ENCODE data around the gene TRAK1. TPM values are rescaled to one million over a fixed set of nuclear protein-coding genes. Genes with fewer than 3 reads are reported as not detected.

Gene TRAK1
- total RNA-seq, 6 donors from 2014 or later: 46.7 to 107 (median 74.7) TPM

DNA sequence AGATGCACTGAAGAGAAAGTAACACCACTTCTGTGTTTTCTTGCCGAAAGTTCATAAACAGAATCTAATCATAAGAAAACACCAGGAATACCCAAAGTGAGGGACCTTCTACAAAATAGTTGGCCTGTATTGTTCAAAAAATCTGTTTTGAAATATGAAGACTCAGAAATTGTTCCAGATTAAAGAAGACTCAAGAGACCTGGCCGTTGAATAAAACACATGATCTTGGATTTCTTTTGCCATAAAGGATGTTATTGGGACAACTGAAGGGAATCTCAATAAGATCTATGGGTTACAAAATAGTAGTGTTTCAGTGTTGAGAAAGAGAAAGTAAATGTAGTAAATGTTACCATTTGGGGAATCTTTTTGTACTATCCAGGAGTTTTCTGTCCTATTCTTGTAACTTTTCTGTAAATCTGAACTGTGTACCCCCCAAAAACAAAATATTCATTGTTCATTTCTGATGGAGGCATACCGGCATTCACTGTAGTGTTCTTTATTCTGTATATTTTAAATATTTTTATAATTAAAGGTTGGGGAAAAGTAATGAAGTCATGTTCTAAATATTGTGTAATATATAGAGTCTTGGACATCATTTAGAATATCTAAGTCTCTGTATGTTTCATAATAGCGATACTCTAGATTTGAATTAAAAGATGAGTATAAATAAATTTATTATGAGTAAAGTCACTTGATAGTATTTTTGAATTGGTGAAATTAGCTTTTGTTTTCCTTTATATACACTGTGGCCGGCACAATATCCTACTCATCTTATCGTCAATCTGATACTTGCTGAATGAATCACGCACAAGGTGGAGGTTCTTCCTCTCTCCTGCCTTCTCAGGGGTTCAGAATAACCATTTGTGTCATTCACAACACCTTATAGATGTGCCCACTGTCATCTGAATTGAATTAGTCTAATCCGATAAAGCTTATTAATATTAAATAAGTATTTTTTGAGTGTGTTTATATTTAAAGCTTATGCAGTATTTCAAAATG, 66.7 kb downstream of the TRAK1 start:
- no peak for ATAC-seq (ENCODE audit: low FRiP score in 2 of 2)
- WGBS, 2 donors: 79% methylated on average over 8 of the region's 8 CpGs
- Histone ChIP-seq H3K9me3 (no peaks in the 10 kb centered on the region), H3K4me1 (peaks cover 23 to 42% (median 35%) of the 10 kb centered on the region in 4 donors), H3K36me3 (no peaks in the 10 kb centered on the region), H3K27me3 (no peaks in the 10 kb centered on the region), H3K4me3 (no peak overlapping the region), H3K27ac (no peak overlapping the region)
- TF ChIP-seq POLR2AphosphoS5 (IDR thresholded peaks at IDR 0.05): no peak
- TF ChIP-seq POLR2A (IDR thresholded peaks at IDR 0.05): no peak
- no peak for TF ChIP-seq EP300 (IDR thresholded peaks at IDR 0.05)
- TF ChIP-seq, protein P1, sequence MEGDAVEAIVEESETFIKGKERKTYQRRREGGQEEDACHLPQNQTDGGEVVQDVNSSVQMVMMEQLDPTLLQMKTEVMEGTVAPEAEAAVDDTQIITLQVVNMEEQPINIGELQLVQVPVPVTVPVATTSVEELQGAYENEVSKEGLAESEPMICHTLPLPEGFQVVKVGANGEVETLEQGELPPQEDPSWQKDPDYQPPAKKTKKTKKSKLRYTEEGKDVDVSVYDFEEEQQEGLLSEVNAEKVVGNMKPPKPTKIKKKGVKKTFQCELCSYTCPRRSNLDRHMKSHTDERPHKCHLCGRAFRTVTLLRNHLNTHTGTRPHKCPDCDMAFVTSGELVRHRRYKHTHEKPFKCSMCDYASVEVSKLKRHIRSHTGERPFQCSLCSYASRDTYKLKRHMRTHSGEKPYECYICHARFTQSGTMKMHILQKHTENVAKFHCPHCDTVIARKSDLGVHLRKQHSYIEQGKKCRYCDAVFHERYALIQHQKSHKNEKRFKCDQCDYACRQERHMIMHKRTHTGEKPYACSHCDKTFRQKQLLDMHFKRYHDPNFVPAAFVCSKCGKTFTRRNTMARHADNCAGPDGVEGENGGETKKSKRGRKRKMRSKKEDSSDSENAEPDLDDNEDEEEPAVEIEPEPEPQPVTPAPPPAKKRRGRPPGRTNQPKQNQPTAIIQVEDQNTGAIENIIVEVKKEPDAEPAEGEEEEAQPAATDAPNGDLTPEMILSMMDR (IDR thresholded peaks at IDR 0.05): no peak
- no peak for DNase-seq

DNA sequence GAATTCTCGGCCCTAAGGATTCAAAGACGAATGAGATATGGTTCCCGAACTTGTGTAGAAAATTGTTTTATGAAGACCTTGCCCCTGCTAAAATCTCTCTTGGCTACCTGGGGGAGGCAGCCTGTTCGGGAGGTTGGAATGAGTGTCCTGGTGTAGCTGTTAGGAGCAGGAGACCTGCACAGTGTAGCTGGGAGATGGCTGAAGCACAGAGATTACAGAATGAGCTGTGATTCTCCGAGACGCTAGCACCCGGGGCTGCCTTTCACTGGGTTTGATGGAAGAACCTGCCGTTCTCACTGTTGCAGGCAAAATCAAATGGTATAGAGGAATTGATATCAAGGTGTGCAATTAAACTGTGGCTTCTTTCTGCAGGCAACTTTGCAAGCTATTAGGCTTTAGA, 68.0 kb downstream of the TRAK1 start:
- 58 to 87% methylated on average over 7 to 8 of the region's 8 CpGs for WGBS, 2 donors
- Histone ChIP-seq H3K9me3 (no peaks in the 10 kb centered on the region), H3K27me3 (no peaks in the 10 kb centered on the region), H3K4me3 (peak overlapping the region in 3 of 4 donors; percentile 30 to 44 (median 37)), H3K4me1 (peaks cover 27 to 46% (median 40%) of the 10 kb centered on the region in 4 donors), H3K36me3 (no peaks in the 10 kb centered on the region), H3K27ac (peak overlapping the region; percentile 66 to 80 (median 76))
- ATAC-seq (ENCODE audit: low FRiP score in 2 of 2) (no peak), DNase-seq (no peak)
- TF ChIP-seq POLR2AphosphoS5 (IDR thresholded peaks at IDR 0.05): no peak

DNA sequence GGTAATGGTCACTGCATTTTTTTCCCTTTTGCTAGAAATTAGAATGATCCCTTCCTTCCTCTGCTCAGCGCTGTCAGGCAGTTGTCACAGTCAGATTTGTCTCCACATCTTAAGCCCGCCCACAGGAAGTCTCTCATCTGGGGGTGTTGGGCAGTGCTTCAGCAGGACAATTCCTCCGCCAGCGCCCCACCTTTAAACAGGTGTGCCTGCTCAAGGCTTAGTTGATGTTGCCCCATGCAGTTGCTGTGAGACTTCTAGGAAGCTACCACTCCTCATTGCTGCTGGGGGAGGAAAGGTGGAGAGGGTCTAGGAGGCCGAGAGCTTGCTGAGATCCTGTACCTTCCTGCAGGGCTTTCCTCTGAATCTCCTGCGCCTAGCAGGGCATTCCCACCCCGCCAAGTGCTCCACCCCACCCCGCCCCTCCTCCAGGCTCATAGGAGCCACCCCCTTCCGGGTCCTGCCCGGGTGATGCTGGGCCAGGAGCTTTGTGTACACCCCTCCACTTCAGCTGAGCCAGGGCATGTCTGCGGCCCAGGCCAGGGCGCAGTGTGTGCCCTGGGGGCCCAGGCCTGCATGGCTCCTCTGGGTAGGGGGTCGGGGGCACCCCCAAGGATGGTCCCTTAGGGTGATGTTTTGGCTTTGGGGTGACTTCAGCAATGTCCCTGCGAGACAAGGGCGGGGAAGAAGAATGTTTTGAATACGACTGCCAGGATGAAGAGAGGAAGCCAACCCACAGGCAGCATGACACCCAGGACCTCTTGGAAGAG, 68.7 kb downstream of the TRAK1 start:
- WGBS, 2 donors: 13 to 21% methylated on average over 5 to 11 of the region's 16 CpGs
- H3K27me3 ChIP-seq: no peaks in the 10 kb centered on the region
- ATAC-seq (ENCODE audit: low FRiP score in 2 of 2): peak; percentile 85 to 95
- H3K27ac ChIP-seq: peak overlapping the region; percentile 66 to 80 (median 76)
- DNase-seq: peak; percentile 86 to 88
- H3K36me3 ChIP-seq: no peaks in the 10 kb centered on the region
- peak in 1 of 2 donors; percentile 24 for TF ChIP-seq POLR2AphosphoS5 (IDR thresholded peaks at IDR 0.05)
- TF ChIP-seq, protein P1 (IDR thresholded peaks at IDR 0.05): no peak
- TF ChIP-seq EP300 (IDR thresholded peaks at IDR 0.05): no peak
- peak in 1 of 4 donors; percentile 55 for TF ChIP-seq POLR2A (IDR thresholded peaks at IDR 0.05)
- H3K4me1 ChIP-seq: peaks cover 35 to 54% (median 47%) of the 10 kb centered on the region in 4 donors
- peak overlapping the region in 3 of 4 donors; percentile 30 to 44 (median 37) for H3K4me3 ChIP-seq
- no peaks in the 10 kb centered on the region for H3K9me3 ChIP-seq

DNA sequence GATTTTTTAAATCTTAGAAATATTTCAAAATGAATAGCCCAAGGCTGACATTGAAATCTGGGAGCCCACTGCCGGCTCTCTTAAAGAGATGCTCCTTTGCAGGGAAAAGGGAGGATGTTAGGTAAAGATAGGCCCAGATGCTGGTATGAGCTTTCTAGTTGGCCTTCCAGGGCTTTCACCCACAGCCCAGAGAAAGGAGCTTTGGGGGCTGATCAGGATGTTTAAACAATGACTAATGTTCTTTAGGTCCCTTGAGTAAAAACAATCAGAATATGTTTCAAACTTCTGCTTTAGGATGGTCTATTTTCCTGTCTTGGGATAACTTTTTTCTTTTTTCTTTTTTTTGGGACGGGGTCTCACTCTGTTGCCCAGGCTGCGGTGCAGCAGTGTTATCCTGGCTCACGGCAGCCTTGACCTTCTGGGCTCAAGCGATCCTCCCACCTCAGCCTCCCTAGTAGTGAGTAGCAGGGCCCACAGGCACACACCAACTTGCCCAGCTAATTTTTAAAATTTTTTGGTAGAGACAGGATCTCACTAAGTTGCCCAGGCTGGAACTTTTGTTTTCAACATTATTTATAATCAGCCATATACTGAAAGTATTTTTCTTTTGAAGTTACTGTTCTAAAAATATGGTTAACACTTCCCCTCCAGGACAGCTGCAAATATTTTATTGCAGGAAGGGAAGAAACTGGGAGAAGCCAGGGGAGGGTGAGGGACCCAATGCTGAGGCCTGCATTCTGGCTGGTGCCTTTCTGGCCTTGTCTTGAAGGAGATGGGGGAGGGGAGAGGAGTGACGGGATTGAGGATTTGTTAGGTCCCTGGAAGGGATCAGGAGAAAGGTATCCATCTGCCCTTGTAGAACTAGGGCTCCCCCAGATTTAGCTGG, 70.1 kb downstream of the TRAK1 start:
- H3K27ac ChIP-seq: peak overlapping the region in 2 of 4 donors; percentile 71 to 80
- H3K4me3 ChIP-seq: peak overlapping the region in 1 of 4 donors; percentile 37
- no peaks in the 10 kb centered on the region for H3K27me3 ChIP-seq
- H3K36me3 ChIP-seq: no peaks in the 10 kb centered on the region
- peaks cover 48 to 54% (median 53%) of the 10 kb centered on the region in 4 donors for H3K4me1 ChIP-seq
- DNase-seq (no peak), ATAC-seq (ENCODE audit: low FRiP score in 2 of 2) (no peak)
- 86 to 90% methylated on average over 6 of the region's 6 CpGs for WGBS, 2 donors
- TF ChIP-seq, protein P1 (IDR thresholded peaks at IDR 0.05): no peak
- TF ChIP-seq POLR2A (IDR thresholded peaks at IDR 0.05): no peak
- TF ChIP-seq POLR2AphosphoS5 (IDR thresholded peaks at IDR 0.05): no peak
- no peak for TF ChIP-seq EP300 (IDR thresholded peaks at IDR 0.05)
- no peaks in the 10 kb centered on the region for H3K9me3 ChIP-seq
